ENCODE data around the gene AGAP9.
"Not testable (repeated sequence)": the region's sequence is repeated elsewhere in the genome, so short reads cannot be mapped to it uniquely, and the experiment has no call there.

Gene AGAP9

DNA sequence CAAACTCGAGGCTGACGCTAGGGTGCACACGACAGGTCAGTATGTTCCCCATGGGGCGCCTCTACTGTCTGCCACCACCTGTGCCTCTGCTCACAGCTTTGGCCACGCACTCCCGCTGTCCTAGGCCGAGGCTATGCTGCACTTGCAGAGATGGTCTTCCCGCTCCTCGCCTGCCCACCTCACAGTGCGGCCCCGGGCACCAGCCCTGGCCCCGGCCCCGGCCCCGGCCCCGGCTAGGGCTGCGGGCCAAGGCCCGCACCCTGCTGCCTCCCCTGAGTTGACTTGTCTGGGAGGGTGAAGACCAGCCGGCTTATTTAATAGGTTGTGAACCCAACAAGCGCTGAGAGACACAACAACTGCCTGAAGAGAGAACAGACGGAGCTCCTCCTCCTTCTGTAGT is at the start of gene AGAP9:
AGAP9 (minus strand) TSS at position 164 of the 400 bp plus-strand sequence; CDS start at position 52, 112 bp downstream.
- not testable (repeated sequence) for DNase-seq

DNA sequence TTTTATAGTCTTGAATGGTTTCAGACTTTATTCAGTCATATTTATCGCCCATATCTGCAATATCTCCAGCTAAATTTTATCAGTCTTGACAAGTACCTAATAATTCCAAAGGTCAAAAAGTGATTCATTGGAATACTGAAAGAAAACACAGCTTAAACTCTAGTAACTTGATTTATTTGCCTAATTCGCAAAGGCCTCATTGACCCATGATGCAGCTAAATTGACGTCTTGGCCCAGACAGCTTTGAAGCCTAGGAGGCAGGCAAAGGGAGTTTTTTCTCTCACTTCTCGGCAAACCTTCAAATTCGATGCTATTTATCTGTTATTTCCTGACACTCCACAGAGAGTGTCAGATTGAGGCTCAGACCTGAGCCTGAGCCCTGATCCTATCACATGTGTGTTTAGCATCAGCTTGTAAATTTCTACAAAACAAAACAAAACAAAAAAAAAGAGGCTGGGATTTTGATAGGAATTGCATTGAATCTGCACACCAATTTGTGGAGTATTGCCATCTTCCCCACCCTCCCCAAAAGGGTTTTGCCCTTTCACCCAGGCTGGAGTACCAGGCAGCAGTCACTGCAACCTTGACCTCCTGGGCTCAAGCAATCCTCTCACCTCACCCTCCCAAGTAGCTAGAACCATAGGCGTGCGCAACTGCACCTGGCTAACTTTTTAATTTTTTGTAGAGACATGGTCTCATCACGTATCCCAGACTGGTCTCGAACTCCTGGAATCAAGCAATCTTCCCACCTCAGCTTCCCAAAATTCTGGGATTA is 47.9 kb upstream of the AGAP9 start:
- DNase-seq, result not testable (repeated sequence)

DNA sequence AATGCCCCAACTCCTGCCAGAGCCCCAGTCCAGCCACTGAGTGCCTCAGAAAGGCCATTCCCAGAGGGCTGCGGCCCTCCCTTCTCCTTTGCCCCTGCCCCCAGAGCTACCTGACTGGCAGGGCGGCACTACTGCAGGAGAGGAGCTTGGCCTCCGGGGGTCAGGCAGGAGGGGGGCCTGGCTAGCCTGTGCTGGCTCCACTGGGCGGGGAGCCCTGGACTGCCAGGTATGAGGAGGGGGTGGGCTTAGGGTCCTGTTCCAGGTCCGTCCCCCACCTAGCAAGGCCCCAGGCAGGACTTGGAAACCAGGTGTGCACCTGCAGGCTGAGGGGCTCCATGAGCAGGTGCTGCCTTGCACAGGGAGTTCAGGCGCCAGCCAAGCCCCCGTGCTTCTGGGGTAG is 43.3 kb upstream of the AGAP9 start:
- DNase-seq, result not testable (repeated sequence)

DNA sequence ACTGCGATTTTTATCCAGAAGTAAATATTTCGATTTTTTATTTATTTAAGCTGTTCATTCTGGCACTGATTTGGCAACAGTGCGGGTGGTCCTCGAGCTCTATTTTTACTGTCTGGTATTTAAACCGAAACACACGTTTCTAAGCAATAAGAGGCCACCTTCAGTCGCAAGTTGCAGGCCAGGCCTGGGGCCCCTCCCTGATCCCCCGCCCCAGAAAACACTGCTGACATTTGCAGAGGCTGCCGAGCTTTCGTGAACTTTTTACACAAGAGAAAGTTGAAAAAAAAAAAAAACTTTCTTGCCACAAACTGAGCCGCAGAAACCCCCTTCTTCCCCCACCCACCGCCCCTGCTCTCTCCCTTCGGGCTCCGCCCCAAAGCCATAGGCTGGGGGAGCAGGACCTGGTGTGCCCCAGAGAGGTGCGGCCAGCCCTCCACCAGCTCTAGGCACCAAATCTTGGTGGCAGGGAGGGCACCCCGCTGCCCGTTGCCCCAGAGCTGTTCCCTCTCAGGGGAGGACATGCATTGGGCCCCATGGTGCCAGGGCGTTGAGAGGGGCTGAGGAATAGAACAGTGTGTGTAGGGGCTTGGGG is 42.8 kb upstream of the AGAP9 start:
- DNase-seq, result not testable (repeated sequence)

DNA sequence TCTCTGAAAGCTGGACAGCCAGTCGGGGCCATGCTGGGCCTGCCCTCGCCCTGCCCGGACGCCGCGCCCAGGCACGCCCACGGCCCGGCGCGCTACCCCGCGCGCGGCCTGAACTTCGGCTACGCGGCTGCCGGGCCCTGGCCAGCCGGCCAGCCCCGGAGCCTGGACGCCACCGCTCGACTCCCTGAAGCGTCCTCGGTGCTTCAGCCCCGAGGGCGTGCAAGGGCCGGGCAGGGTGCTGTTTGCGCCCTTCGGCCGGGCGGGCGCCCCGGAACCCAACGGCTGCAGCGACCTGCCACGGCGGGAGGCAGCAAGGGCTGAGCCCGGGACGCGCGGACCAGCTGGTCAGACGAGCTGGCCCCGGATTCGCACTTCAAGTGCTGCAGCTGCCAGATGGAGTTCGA is 42.1 kb upstream of the AGAP9 start:
- DNase-seq, result not testable (repeated sequence)

DNA sequence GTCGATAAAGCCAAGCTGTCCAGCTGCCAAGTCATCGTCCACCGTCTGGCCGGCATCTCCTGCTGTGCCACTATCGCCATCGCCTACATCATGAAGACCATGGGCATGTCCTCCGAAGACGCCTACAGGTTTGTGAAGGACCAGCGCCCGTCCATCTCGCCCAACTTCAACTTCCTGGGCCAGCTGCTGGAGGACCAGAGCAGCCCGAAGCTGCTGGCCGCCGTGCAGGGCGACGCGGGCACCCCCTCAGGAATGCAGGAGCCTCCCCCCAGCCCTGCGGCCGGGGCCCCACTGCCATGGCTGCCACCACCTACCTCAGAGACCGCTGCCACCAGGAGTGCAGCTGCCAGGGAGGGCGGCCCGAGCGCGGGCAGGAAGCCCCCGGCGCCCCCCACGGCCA is 41.5 kb upstream of the AGAP9 start:
- not testable (repeated sequence) for DNase-seq

DNA sequence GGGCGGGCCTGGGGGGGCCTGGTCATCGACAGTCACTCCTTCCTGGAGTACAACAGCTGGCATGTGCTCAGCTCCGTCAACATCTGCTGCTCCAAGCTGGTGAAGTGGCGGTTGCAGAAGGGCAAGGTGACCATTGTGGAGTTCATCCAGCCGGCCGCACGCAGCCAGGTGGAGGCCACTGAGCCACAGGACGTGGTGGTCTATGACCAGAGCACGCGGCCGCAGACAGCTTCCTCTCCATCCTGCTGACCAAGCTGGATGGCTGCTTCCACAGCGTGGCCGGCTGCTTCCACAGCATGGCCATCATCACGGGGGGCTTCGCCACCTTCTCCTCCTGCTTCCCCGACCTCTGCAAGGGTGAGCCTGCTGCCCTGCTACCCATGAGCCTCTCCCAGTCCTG is 40.9 kb upstream of the AGAP9 start:
- not testable (repeated sequence) for DNase-seq

DNA sequence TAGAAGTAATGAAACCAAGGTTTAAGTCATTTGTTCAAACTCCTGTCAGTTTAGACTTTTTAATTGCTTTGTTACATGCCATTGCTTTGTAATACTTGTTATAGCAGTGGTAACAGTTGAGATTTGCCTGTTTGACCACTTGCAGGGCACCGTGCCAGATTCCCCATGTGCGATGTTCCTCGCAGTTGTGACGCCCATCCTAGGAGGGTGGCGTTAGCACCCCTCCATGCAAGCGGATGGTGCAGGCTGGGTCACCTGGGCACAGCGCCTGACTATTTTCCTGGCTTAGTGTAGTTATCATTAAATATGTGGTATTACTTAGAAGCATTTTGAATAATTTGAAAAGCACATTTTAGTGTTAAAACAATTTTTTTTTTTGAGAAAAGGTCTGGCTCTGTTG is 37.0 kb upstream of the AGAP9 start:
- not testable (repeated sequence) for DNase-seq

DNA sequence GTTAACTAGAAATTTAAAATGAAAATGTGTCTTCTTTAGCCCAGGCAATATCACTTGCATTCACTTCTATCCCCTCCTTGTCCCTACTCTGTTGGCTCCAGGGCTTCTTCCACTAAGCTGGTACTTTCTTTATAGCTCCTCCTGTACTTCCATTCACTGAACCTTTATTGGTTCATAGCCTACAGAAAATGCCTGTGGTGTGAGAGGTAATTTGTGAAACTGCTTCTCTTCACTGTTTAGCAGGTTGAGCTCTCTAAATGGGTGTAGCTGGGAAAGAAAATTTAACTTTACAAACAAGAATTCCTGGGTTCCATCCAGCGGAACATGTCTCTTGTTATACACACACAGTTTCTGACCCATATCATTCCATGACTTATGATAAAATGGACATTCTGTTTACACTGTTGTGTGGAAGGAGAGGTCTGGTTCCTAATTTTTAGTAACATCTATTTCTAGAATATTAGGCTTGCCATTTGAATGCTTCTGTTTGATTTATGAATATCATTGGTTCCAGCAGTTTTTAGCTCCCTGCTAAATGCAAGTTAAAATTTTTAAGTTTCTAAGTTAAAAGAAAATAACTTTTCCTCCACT is 36.4 kb upstream of the AGAP9 start:
- DNase-seq, result not testable (repeated sequence)

DNA sequence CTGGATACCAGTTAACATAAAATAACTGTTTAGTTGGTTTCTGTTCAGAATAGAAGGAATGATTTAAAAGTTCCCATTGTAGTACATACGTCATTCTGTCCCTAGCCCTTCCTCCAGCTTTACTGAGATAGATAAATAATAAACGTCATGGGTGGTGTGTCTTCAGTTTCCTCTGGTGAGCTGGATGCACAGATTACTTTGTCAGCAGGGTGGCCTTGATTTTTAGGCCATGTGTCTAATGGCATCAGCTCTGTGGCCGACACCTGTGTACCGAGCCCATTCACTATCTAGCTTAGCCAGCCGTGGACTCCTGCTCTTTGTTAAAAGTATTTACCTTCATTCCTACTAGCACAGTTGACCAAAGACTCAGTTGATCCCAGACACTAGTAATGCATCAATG is 34.7 kb upstream of the AGAP9 start:
- DNase-seq, result peak; percentile 13 to 35

DNA sequence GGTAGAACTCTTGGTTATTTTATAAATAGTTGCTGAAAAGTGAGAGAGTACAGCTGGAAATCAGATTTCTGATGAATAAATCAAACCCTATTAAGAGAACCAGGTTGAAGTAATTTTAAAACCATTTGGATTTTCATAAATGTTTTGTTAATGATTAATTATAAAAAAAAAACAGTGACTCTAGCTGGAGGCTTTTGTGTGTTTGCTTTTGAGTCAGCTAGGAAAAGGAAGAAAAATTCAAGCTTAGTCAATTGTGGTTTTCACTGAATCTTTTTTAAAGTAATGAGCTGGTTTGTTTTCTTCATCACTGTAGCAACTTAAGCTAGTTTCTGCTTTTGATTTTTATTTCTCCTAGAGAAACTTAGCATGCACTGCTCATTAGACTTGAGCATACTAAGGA is 34.2 kb upstream of the AGAP9 start:
- DNase-seq, result peak in 1 of 2 donors; percentile 6

DNA sequence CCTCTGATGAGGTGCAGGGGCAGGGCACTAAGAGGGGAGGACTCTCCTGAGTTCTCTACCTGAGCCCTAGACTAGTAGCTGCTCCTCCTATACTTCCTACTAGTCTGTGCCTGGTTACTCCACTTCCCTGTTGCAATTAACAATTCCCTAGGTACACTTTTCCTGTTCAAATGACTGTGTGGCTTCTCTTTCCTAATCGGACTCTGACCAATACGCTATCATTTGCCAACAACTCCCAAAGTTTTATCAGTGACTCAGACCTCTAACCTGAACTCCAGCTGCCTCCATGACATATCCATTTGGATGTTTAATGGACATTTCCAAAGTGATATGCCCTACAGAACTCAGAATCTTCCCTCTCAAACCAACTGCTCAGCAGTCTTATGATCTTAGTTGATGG is 31.9 kb upstream of the AGAP9 start:
- DNase-seq, result not testable (repeated sequence)

DNA sequence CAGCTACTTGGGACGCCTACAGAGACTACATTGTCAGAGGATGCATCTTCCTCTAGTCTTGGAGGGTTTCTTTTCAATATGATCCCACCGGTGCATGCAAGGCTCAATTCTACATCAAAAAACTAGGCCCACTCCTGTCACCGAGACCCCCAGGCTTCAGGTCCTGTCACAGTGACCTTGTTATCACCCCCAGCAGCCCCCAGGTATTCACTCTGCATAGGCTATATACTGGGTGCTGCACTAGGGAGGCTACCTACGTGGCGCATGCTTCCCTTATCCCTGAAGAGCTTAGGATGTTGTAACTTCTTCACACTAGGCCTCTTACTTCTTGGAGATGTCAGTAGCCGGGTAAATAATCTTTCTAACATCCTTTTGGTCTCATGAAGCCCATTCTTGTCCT is 31.1 kb upstream of the AGAP9 start:
- not testable (repeated sequence) for DNase-seq

DNA sequence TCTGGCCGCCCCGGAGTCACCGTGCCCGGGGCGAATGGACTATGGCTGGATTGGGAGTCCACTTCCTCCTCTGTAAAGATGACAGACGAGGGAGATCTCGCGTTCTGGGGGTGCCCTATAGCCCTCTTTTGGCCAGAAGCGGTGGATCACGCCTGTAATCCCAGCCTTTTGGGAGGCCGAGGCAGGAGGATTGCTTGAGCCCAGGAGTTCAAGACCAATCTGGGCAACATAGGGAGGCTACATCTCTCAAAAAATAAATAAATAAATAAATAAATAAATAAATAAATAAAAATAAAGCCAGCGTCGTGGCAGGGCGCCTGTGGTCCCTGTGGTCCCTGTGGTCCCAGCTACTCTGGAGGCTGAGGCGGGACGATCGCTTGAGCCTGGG is 30.4 kb upstream of the AGAP9 start:
- DNase-seq, result peak; percentile 0 to 8

DNA sequence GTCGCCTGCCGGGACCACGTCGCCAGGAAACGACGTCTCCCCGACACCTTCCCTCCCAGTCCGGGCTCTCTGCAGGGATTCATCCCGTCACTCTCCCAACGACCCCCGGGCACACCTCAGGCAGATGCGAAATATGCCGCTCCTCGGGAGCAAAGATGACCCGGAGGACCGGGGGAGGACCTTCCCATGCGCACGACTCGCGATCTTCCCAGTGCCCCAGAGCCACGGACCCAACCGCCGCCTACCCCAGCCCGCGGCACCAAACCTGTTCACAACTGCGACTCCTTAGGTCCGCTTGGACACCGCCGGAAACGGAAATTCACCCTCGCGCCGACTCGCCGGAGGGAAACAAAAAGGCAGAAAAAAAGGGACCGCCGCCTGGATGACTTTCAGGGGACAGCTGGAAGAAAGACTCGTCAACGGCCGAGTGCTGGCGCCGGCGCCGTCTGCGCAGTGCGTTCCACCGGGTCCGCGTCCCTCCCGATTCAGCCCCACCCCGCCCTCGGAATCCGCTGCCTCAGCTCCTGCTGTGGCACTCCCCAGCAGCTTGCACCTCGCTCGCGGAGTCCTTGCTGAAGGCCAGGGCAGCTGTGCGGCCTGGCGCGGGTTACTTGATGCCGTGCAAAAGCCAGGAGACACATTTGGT is 29.9 kb upstream of the AGAP9 start:
- DNase-seq, result peak; percentile 85 to 86

DNA sequence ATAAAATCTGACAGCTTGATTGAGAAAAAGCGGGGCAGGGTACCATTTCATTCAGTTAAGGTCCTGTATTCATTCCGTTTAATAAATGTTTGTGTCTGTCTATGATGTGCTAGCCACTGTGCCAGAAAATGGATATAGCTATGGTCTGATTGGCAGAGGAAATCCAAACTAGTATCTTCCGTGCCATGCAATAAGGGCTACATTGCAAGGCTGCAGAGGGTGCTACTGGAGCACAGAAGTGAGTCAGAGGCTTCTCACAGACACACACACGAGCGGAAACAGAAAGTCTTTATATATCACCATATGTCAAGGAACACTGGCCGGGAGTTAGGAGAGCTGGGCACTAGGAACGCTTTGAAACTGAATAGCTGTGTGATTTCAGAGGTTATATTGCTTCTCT is 29.3 kb upstream of the AGAP9 start:
- peak; percentile 66 to 68 for DNase-seq

DNA sequence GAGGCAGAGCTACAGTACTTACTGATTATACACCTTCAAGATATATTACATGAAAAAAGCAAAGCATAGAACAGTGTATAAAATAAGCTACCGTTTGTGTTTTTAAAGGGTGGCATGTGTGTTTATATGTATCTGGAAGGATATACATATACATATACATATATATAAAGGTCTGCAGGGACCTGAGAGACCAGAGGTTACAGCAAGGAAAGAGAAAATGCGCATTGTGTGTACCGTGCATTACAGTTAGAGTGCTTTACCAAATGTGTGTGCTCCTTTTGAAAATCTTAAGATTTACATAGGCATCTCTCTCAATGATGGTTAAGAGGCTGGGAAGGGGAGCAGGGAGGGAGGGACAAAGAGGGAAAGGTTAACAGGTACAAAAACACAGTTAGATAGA is 23.8 kb upstream of the AGAP9 start:
- not testable (repeated sequence) for DNase-seq

DNA sequence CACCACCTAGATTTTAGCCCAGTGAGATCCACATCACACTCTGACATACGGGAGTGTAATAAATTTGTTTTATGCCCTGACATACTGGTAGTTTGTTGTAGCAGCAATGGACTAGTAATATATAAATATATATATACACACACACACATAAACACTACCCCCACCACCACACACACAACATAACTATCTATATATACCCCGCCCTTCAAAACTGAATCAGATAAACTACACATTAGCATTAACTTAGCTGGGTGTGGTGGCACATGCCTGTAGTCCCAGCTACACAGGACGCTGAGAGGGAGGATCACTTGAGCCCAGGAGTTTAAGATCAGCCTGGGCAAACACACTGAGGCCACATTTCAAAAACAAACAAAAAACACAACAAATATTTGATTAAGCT is 13.0 kb upstream of the AGAP9 start:
- DNase-seq, result not testable (repeated sequence)

DNA sequence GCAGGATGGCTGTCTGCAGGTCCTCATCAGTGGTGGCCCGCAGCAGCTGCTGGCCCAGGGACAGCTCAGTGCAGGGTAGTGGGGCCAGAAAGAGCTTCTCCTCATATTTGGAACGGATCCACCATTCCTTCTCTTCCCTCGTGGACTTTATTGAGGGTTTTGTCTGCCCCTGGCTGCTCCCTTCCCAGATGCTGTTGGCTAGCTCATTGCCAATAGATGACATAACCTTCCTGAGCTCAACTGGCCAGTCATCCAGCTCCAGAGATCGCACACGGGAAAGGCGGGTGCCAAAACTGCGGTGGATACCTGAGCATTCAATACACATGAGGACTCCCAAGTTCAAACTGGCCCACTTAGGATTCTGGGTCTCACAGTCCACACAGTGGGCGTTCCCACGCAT is 21.1 kb downstream of the AGAP9 start:
- DNase-seq, result not testable (repeated sequence)

DNA sequence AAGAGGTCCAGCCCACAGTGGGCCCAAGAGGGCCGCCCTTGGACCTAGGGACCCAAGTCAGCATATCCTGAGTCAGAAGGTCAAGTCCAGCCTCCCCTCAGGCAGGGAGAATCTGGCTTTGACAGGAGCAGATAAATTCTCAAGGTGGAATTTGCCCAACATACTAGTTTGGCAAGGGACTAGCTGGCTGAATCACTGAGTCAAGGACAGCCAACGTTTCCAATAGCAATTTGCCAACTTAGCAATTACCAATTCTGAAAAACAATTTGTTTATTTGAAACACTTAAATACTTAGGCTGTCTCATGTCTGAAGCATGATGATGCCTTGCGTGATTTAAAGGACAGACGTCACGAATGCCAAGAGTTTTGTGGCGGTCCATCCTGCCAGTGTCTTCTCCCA is 29.2 kb downstream of the AGAP9 start:
- DNase-seq, result not testable (repeated sequence)

DNA sequence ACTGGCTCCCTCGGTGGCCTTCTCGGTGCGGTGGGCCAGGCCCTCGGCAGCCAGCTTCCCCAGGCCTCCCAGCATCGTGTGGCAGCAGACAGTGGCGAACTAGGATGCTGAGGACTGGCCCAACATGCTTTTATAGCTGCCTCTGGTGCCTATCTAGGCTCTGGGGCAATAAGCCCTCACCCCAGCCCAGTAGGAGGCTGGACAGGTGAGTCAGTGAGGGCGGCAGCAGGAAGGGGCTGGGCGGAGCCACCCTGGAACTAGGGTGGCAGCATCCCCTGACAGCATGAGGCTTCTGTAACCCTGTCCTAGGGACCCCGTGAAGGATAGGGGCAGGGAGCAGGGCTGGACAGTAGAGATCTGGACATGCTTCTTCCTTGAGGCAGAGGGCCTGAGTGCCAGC is 31.8 kb downstream of the AGAP9 start, which contains the start of gene FAM25G:
FAM25G (minus strand) TSS at position 101 of the 400 bp plus-strand sequence; CDS start at position 75, 26 bp downstream.
- DNase-seq, result not testable (repeated sequence)

DNA sequence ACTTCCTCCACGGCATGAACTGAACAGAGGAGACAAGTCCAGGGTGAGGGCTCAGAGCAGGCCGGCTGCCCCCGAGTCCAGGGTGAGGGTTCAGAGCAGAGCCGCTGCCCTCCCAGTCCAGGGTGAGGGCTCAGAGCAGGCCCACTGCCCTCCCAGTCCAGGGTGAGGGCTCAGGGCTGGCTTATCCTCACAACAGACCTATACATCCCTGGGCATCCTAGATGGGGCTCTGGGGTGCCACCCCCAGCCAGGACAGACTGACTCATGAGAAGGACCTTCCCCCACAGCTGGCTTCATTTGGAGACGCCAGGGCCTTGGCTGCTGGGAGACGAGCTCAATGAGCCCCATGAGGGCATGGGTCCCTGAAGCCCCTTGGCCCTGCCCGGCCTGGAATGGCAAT is 33.8 kb downstream of the AGAP9 start:
- DNase-seq, result not testable (repeated sequence)

DNA sequence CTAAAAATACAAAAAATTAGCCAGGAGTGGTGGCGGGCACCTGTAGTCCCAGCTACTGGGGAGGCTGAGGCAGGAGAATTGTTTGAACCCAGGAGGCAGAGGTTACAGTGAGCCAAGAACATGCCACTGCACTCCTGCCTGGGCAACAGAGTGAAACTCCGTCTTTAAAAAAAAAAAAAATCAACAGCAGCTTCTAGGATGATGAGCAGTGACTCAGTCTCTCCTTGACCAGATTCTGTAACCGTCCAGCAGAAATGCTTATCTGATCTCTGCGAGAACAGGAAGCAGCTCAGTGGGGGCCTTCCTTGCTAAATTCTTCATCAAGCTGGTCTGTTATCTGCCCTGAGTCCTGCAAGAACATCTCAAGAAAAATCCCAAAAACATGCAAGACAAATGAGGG is 37.5 kb downstream of the AGAP9 start:
- DNase-seq, result not testable (repeated sequence)
